HepG2 (cell line): ENCODE results near the gene ZKSCAN1. TPM values are rescaled to one million over a fixed set of nuclear protein-coding genes. Genes with fewer than 3 reads are reported as not detected.

ENCODE experiments used
- ATAC-seq: fragments of 200-7000 bp; cut with Tn5 transposase; 3 replicates; pipeline ENCODE4 v1.9.1; 2020; ENCODE audit warnings: mild to moderate bottlenecking, moderate library complexity
- BruUV-seq: library from RNA; stranded (reverse); fragments of 400-500 nt; replicated peaks from 2 replicates; lab custom pipeline; 2021; lab: Mats Ljungman, UMichigan
- CTCF ChIA-PET: fragments of 300-600 bp; formaldehyde crosslinking; extraction: SDS; loops from one replicate; lab custom pipeline; 2021; ENCODE audit warnings: low total read pairs, inconsistent platforms, low intra/inter-chr PET ratio; lab: Yijun Ruan, JAX
- POLR2A ChIA-PET: fragments of 350-600 bp; sonication (Branson Sonifier 250); formaldehyde crosslinking; loops from one replicate; lab custom pipeline; 2020; ENCODE audit warnings: antibody characterized with exemption, inconsistent platforms; lab: Yijun Ruan, JAX
- DNase-seq: peaks from one replicate; pipeline ENCODE4 v3.0.0-alpha.2; 2015; ENCODE audit warnings: low spot score
- FAIRE-seq: peaks from 3 replicates; lab custom pipeline; 2011; peaks lifted over from hg19 to GRCh38; lab: Jason Lieb, UNC
- H2AFZ ChIP-seq: one replicate; pipeline ENCODE4 v1.6.1; 2011; ENCODE audit warnings: low read length, inconsistent platforms
- H3K27ac ChIP-seq: fragments of 300-600 bp; 3 replicates; pipeline ENCODE4 v1.8.0; 2011; ENCODE audit warnings: mixed run types, mild to moderate bottlenecking, mixed read lengths, low read length, inconsistent platforms; ENCODE audit not compliant: insufficient read depth; ENCODE audit errors: extremely low read length
- H3K27me3 ChIP-seq, 2 experiments: fragments of 200-600 bp in 1 of 2; 2 replicates in 1 of 2; 3 replicates in 1 of 2; pipeline versions ENCODE4 v1.6.0 to v1.8.0; 2011; ENCODE audit warnings: low read length in 2 of 2, mild to moderate bottlenecking in 2 of 2, moderate library complexity in 2 of 2, inconsistent platforms in 1 of 2; ENCODE audit not compliant: insufficient read depth in 2 of 2, control insufficient read depth in 1 of 2
- H3K36me3 ChIP-seq, 2 experiments: fragments of 200-600 bp in 1 of 2; replicated peaks in 1 of 2; 2 replicates in 1 of 2; 3 replicates in 1 of 2; pipeline versions ENCODE4 v1.5.1 to v1.8.0; 2011; ENCODE audit warnings: low read length in 2 of 2, inconsistent platforms in 1 of 2; ENCODE audit not compliant: insufficient read depth in 2 of 2, control insufficient read depth in 1 of 2
- H3K4me1 ChIP-seq: 2 replicates; pipeline ENCODE4 v1.5.1; 2012; ENCODE audit warnings: low read length, inconsistent platforms; ENCODE audit not compliant: insufficient read depth
- H3K4me2 ChIP-seq: 2 replicates; pipeline ENCODE4 v1.6.0; 2011; ENCODE audit warnings: low read depth, low read length, inconsistent platforms
- H3K4me3 ChIP-seq, 3 experiments: fragments of 200-600 bp in 1 of 3; sonication (generic), shearing (Covaris generic) in 1 of 3; replicated peaks in 1 of 3; 2 replicates each; pipeline ENCODE4 v1.5.1; 2011 to 2016; ENCODE audit warnings: low read length in 3 of 3, inconsistent platforms in 2 of 3, low read depth in 2 of 3, mild to moderate bottlenecking in 2 of 3, control low read depth in 1 of 3, mixed read lengths in 1 of 3; ENCODE audit not compliant: insufficient read depth in 1 of 3
- H3K79me2 ChIP-seq: one replicate; pipeline ENCODE4 v1.6.1; 2011; ENCODE audit warnings: low read length, inconsistent platforms; ENCODE audit not compliant: insufficient read depth
- H3K9ac ChIP-seq: 2 replicates; pipeline ENCODE4 v1.6.0; 2011; ENCODE audit warnings: mild to moderate bottlenecking, low read depth, low read length, inconsistent platforms; ENCODE audit not compliant: insufficient read depth
- H3K9me3 ChIP-seq: 2 replicates; pipeline ENCODE4 v1.5.1; 2012; ENCODE audit warnings: mild to moderate bottlenecking, low read length
- H4K20me1 ChIP-seq: 2 replicates; pipeline ENCODE4 v1.6.0; 2011; ENCODE audit warnings: inconsistent platforms, mild to moderate bottlenecking, low read length, moderate library complexity; ENCODE audit not compliant: insufficient read depth
- ASH2L ChIP-seq: fragments of 300-600, 200-600 bp; sonication (generic); IDR thresholded peaks from 2 replicates; pipeline ENCODE4 v1.7.0; 2017; ENCODE audit warnings: low read depth, mild to moderate bottlenecking, moderate library complexity, mixed read lengths, low read length; ENCODE audit not compliant: insufficient read length
- BCL6 ChIP-seq: IDR thresholded peaks from 2 replicates; pipeline ENCODE4 v1.6.1; 2016; ENCODE audit warnings: missing genetic modification reagents, missing compliant biosample characterization
- CENPX ChIP-seq: sonication (generic); formaldehyde crosslinking; IDR thresholded peaks from 2 replicates; pipeline ENCODE4 v1.9.0; 2021; ENCODE audit warnings: mild to moderate bottlenecking, missing genetic modification reagents, moderate library complexity
- MEF2D ChIP-seq: sonication (generic); formaldehyde crosslinking; IDR thresholded peaks from 2 replicates; pipeline ENCODE4 v1.5.1; 2020; ENCODE audit warnings: mild to moderate bottlenecking, missing genetic modification reagents
- MTA1 ChIP-seq: sonication (generic); formaldehyde crosslinking; IDR thresholded peaks from 2 replicates; pipeline ENCODE4 v1.4.0; 2020; ENCODE audit warnings: missing genetic modification reagents, mild to moderate bottlenecking, borderline replicate concordance
- MXI1 ChIP-seq: IDR thresholded peaks from 3 replicates; pipeline ENCODE4 v1.6.1; 2012; ENCODE audit warnings: low read depth, low read length, inconsistent platforms, borderline replicate concordance
- NFIB ChIP-seq: sonication (generic); formaldehyde crosslinking; IDR thresholded peaks from 2 replicates; pipeline ENCODE4 v1.9.0; 2021; ENCODE audit warnings: missing genetic modification reagents, mild to moderate bottlenecking, borderline replicate concordance
- NRL ChIP-seq: sonication (generic); formaldehyde crosslinking; IDR thresholded peaks from 2 replicates; pipeline ENCODE4 v1.5.0; 2020; ENCODE audit warnings: missing genetic modification reagents, mild to moderate bottlenecking, moderate library complexity, borderline replicate concordance
- RBM22 ChIP-seq: fragments of 200-400 bp; formaldehyde crosslinking; optimal IDR thresholded peaks from 2 replicates; pipeline ENCODE3; 2017; ENCODE audit warnings: mild to moderate bottlenecking, low read length, moderate library complexity
- SOX5 ChIP-seq: IDR thresholded peaks from 2 replicates; pipeline ENCODE4 v1.6.1; 2016; ENCODE audit warnings: borderline replicate concordance
- ZBTB37 ChIP-seq: sonication (generic); formaldehyde crosslinking; IDR thresholded peaks from 2 replicates; pipeline ENCODE4 v1.4.0; 2020; ENCODE audit warnings: mild to moderate bottlenecking, missing genetic modification reagents
- ZEB1 ChIP-seq: IDR thresholded peaks from 2 replicates; pipeline ENCODE4 v1.6.1; 2012; ENCODE audit warnings: mild to moderate bottlenecking, low read depth, inconsistent platforms; ENCODE audit not compliant: insufficient replicate concordance
- ZFP90 ChIP-seq: sonication (generic); formaldehyde crosslinking; IDR thresholded peaks from 2 replicates; pipeline ENCODE4 v1.8.0; 2022; ENCODE audit warnings: missing genetic modification reagents, mild to moderate bottlenecking, inconsistent platforms, borderline replicate concordance
- ZFX ChIP-seq: sonication (generic); formaldehyde crosslinking; IDR thresholded peaks from 2 replicates; pipeline ENCODE4 v1.4.0; 2020; ENCODE audit warnings: mild to moderate bottlenecking, low read depth, missing genetic modification reagents, moderate library complexity
- ZKSCAN1 ChIP-seq: fragments of 150-350 bp; IDR thresholded peaks from 2 replicates; pipeline ENCODE4 v1.6.1; 2014; ENCODE audit warnings: low read length
- ZSCAN5A ChIP-seq: sonication (generic); formaldehyde crosslinking; IDR thresholded peaks from 2 replicates; pipeline ENCODE4 v1.8.0; 2022; ENCODE audit warnings: mild to moderate bottlenecking, missing genetic modification reagents, borderline replicate concordance
- WGBS: methylation state at CpG from one replicate; pipeline ENCODE4 v1.1.6; 2017; ENCODE audit warnings: low lambda C conversion rate; 5-methylcytosine and 5-hydroxymethylcytosine counted together
- in situ Hi-C: cut with HindIII; loops from 2 replicates; pipeline ENCODE4 v1.10.0; 2017; ENCODE audit warnings: low pct_unique_long_range_greater_than_20kb; ENCODE audit not compliant: extremely low pct_ligation_motif_present
- intact Hi-C: fragments of 100-400 bp; cut with micrococcal nuclease; formaldehyde crosslinking; loops from one replicate; pipeline ENCODE4 v1.10.0; 2022; ENCODE audit not compliant: unreplicated experiment
- polyA plus RNA-seq, 8 experiments: library from polyadenylated mRNA; depleted of rRNA in 3 of 8; stranded (reverse) in 7 of 8; unstranded in 1 of 8; fragments of >200 nt; fragmentation: Illumina TruSeq in 4 of 8; extraction: Trizol in 4 of 8; gene quantifications; 2 replicates each; pipeline versions ENCODE4 v1.2.1 to v1.2.3, GENCODE V29; 2011 to 2016; ENCODE audit warnings: low read depth in 4 of 8, missing spikeins in 1 of 8, mixed read lengths in 1 of 8; ENCODE audit not compliant: insufficient read depth in 1 of 8
- total RNA-seq, 5 experiments: library from RNA; depleted of rRNA; stranded (reverse); fragments of >200 nt; fragmentation: Illumina TruSeq; extraction: Trizol; gene quantifications; 2 replicates each; pipeline ENCODE4 v1.2.3, GENCODE V29; 2016; ENCODE audit warnings: low read depth in 1 of 5

ZKSCAN1 gene
- total and polyA plus RNA-seq, 2 of the 13 experiments (the other 11 are each of a cell fraction or from before 2014, with no cell fraction given) = 46.4 to 60.6 TPM

- Histone ChIP-seq H3K9ac (no peak overlapping the region), H3K4me1 (peaks cover 79% of the 10 kb centered on the region), H3K27ac (no peak overlapping the region), H3K4me2 (no peak overlapping the region), H3K36me3 (peaks cover 16 to 39% of the 10 kb centered on the region in 2 experiments), H4K20me1 (peaks cover 28% of the 10 kb centered on the region), H2AFZ (no peak overlapping the region), H3K79me2 (peaks cover 78% of the 10 kb centered on the region), H3K4me3 (no peak overlapping the region), H3K9me3 (no peaks in the 10 kb centered on the region), H3K27me3 (no peaks in the 10 kb centered on the region; a peak in 1 of 5 replicates)
- intact Hi-C loops = no loop called here
- FAIRE-seq = no peak
- ChIA-PET POLR2A (interaction anchor here (1.1 to 3.1 kb wide), 6 partner anchors 9 to 44 kb away, joined by 3 to 28 read pairs (median 4); partner anchors contain the start of genes AZGP1 and ZSCAN21), CTCF (no interaction called here)
- in situ Hi-C loops = no loop called here
- BruUV-seq = no TSS peak
- no peak for ATAC-seq
- no peak for DNase-seq
- WGBS = 92% methylated on average over 7 of the region's 7 CpGs
- TF ChIP-seq ZSCAN5A (CRISPR knock-in tag) = no peak
- TF ChIP-seq ZKSCAN1 = no peak
- TF ChIP-seq MXI1 = no peak
- no peak for TF ChIP-seq ASH2L
- peak; percentile 59; the same call in 1 of the 2 replicates for TF ChIP-seq BCL6 (CRISPR knock-in tag)
- no peak for TF ChIP-seq SOX5 (CRISPR knock-in tag)
- TF ChIP-seq RBM22 = peak; percentile 33
- no peak for TF ChIP-seq NRL
- TF ChIP-seq CENPX (CRISPR knock-in tag) = no peak
- no peak for TF ChIP-seq MTA1 (CRISPR knock-in tag)
- no peak for TF ChIP-seq MEF2D
- TF ChIP-seq ZBTB37 (CRISPR knock-in tag) = no peak
- TF ChIP-seq ZFP90 = no peak
- no peak for TF ChIP-seq ZEB1
- TF ChIP-seq NFIB (CRISPR knock-in tag) = no peak
- no peak for TF ChIP-seq ZFX (CRISPR knock-in tag)
These were observed 4.5 kb downstream of the ZKSCAN1 start for GRCh38 chr7:100019908-100020307.
